H1 (cell line): ENCODE measurements around the gene CALHM5. TPM values are rescaled to one million over a fixed set of nuclear protein-coding genes. Genes with fewer than 3 reads are reported as not detected.

Experiments
- JUND ChIP-seq: IDR thresholded peaks from 2 replicates; pipeline ENCODE4 v1.6.1; 2011; ENCODE audit warnings: mild to moderate bottlenecking, improper control_type of control experiment, low read length
- POLR2AphosphoS5 ChIP-seq: IDR thresholded peaks from 2 replicates; pipeline ENCODE4 v1.6.1; 2011; ENCODE audit warnings: low read depth, low read length
- RAD21 ChIP-seq, 2 experiments: IDR thresholded peaks in 1 of 2; conservative IDR thresholded peaks in 1 of 2; 2 replicates each; pipeline ENCODE4 v1.6.1; 2011; ENCODE audit warnings: low read depth in 2 of 2, low read length in 2 of 2, improper control_type of control experiment in 1 of 2, inconsistent platforms in 1 of 2, mild to moderate bottlenecking in 1 of 2, moderate library complexity in 1 of 2
- RBBP5 ChIP-seq: IDR thresholded peaks from 2 replicates; pipeline ENCODE4 v1.7.1; 2012; ENCODE audit warnings: low read depth, mild to moderate bottlenecking, inconsistent platforms, low read length, moderate library complexity, borderline replicate concordance
- SRF ChIP-seq: IDR thresholded peaks from 2 replicates; pipeline ENCODE4 v1.6.1; 2011; ENCODE audit warnings: mild to moderate bottlenecking, low read depth, low read length, moderate library complexity
- SUZ12 ChIP-seq: fragments of 200-600 bp; sonication (generic); IDR thresholded peaks from 2 replicates; pipeline ENCODE4 v1.6.1; 2012; ENCODE audit warnings: mild to moderate bottlenecking, inconsistent platforms, low read length, moderate library complexity, mixed read lengths
- polyA plus RNA-seq, 7 experiments: library from polyadenylated mRNA; depleted of rRNA in 3 of 7; stranded (reverse) in 5 of 7; unstranded in 2 of 7; fragments of >200 nt in 5 of 7; fragments of 200-250 nt in 2 of 7; gene quantifications; 1 replicate in 5 of 7; 2 replicates in 1 of 7; 4 replicates in 1 of 7; pipeline versions ENCODE4 v1.2.1 to v1.2.3, GENCODE V29; 2011 to 2013; ENCODE audit warnings: missing spikeins in 2 of 7, mixed read lengths in 2 of 7
- total RNA-seq: library from RNA; stranded (reverse); fragmentation: NEBNext Ultra II Directional; extraction: Animal tissue kit (Norgen Biotek cat#: 25700); gene quantifications from 2 replicates; pipeline ENCODE4 v1.2.1, GENCODE V29; 2021
- TF ChIP-seq, protein P1 (sequence below): fragments of 300-600 bp; sonication (generic); IDR thresholded peaks from 2 replicates; pipeline ENCODE4 v1.7.1; 2012; ENCODE audit warnings: low read length, moderate library complexity, mild to moderate bottlenecking, inconsistent platforms; ENCODE audit not compliant: insufficient replicate concordance
- TF ChIP-seq, protein P2 (sequence below): IDR thresholded peaks from 2 replicates; pipeline ENCODE4 v1.6.1; 2012; ENCODE audit warnings: inconsistent platforms

Gene CALHM5
- total and polyA plus RNA-seq, 2 of the 8 experiments (the other 6 are each of a cell fraction or from before 2014, with no cell fraction given) = 0.05 to 0.09 TPM

DNA sequence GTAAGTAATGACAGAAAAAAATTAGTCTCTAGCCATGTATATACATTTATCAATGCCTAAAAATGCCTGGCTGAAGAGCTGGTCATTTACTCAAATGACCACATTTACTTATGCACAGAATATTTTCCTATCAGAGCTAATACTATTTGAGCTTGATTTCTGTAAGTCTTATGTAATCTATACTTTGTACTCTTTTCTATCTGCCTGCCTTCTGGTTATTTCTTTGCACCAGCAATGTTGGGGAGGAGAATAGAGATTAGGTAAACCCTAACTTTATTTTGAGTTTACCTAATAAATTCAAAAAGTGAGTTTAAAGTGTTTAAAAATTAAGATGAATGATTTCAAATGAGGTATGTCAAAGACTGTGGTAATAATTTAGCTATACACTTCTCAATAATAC, 3.7 kb downstream of the CALHM5 start (continued):
- TF ChIP-seq, protein P1, sequence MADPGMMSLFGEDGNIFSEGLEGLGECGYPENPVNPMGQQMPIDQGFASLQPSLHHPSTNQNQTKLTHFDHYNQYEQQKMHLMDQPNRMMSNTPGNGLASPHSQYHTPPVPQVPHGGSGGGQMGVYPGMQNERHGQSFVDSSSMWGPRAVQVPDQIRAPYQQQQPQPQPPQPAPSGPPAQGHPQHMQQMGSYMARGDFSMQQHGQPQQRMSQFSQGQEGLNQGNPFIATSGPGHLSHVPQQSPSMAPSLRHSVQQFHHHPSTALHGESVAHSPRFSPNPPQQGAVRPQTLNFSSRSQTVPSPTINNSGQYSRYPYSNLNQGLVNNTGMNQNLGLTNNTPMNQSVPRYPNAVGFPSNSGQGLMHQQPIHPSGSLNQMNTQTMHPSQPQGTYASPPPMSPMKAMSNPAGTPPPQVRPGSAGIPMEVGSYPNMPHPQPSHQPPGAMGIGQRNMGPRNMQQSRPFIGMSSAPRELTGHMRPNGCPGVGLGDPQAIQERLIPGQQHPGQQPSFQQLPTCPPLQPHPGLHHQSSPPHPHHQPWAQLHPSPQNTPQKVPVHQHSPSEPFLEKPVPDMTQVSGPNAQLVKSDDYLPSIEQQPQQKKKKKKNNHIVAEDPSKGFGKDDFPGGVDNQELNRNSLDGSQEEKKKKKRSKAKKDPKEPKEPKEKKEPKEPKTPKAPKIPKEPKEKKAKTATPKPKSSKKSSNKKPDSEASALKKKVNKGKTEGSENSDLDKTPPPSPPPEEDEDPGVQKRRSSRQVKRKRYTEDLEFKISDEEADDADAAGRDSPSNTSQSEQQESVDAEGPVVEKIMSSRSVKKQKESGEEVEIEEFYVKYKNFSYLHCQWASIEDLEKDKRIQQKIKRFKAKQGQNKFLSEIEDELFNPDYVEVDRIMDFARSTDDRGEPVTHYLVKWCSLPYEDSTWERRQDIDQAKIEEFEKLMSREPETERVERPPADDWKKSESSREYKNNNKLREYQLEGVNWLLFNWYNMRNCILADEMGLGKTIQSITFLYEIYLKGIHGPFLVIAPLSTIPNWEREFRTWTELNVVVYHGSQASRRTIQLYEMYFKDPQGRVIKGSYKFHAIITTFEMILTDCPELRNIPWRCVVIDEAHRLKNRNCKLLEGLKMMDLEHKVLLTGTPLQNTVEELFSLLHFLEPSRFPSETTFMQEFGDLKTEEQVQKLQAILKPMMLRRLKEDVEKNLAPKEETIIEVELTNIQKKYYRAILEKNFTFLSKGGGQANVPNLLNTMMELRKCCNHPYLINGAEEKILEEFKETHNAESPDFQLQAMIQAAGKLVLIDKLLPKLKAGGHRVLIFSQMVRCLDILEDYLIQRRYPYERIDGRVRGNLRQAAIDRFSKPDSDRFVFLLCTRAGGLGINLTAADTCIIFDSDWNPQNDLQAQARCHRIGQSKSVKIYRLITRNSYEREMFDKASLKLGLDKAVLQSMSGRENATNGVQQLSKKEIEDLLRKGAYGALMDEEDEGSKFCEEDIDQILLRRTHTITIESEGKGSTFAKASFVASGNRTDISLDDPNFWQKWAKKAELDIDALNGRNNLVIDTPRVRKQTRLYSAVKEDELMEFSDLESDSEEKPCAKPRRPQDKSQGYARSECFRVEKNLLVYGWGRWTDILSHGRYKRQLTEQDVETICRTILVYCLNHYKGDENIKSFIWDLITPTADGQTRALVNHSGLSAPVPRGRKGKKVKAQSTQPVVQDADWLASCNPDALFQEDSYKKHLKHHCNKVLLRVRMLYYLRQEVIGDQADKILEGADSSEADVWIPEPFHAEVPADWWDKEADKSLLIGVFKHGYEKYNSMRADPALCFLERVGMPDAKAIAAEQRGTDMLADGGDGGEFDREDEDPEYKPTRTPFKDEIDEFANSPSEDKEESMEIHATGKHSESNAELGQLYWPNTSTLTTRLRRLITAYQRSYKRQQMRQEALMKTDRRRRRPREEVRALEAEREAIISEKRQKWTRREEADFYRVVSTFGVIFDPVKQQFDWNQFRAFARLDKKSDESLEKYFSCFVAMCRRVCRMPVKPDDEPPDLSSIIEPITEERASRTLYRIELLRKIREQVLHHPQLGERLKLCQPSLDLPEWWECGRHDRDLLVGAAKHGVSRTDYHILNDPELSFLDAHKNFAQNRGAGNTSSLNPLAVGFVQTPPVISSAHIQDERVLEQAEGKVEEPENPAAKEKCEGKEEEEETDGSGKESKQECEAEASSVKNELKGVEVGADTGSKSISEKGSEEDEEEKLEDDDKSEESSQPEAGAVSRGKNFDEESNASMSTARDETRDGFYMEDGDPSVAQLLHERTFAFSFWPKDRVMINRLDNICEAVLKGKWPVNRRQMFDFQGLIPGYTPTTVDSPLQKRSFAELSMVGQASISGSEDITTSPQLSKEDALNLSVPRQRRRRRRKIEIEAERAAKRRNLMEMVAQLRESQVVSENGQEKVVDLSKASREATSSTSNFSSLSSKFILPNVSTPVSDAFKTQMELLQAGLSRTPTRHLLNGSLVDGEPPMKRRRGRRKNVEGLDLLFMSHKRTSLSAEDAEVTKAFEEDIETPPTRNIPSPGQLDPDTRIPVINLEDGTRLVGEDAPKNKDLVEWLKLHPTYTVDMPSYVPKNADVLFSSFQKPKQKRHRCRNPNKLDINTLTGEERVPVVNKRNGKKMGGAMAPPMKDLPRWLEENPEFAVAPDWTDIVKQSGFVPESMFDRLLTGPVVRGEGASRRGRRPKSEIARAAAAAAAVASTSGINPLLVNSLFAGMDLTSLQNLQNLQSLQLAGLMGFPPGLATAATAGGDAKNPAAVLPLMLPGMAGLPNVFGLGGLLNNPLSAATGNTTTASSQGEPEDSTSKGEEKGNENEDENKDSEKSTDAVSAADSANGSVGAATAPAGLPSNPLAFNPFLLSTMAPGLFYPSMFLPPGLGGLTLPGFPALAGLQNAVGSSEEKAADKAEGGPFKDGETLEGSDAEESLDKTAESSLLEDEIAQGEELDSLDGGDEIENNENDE = no peak
- TF ChIP-seq JUND = no peak
- TF ChIP-seq, protein P2, sequence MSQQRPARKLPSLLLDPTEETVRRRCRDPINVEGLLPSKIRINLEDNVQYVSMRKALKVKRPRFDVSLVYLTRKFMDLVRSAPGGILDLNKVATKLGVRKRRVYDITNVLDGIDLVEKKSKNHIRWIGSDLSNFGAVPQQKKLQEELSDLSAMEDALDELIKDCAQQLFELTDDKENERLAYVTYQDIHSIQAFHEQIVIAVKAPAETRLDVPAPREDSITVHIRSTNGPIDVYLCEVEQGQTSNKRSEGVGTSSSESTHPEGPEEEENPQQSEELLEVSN = no peak
- TF ChIP-seq RAD21 (IDR thresholded peaks at IDR 0.05 in 1 of 2, conservative IDR thresholded peaks at IDR 0.05 in 1 of 2; ENCODE audit: low read depth in 2 of 2, low read length in 2 of 2) = no peak
- no peak for TF ChIP-seq SUZ12
- no peak for TF ChIP-seq POLR2AphosphoS5
- no peak for TF ChIP-seq SRF
- no peak for TF ChIP-seq RBBP5
